Measurements from ENCODE around the gene PRSS50.

PRSS50 gene

GRCh38 chr3:46682974-46683373, 34.7 kb downstream of the PRSS50 start:
- DNase-seq: no peak

- DNase-seq: no peak
Observed at GRCh38 chr3:46681856-46682540, 35.7 kb downstream of the PRSS50 start.

GRCh38 chr3:46681387-46681786, 36.3 kb downstream of the PRSS50 start:
- no peak for DNase-seq

GRCh38 chr3:46680298-46680826, 37.3 kb downstream of the PRSS50 start:
- DNase-seq: no peak

GRCh38 chr3:46679681-46680080, 38.0 kb downstream of the PRSS50 start:
- no peak for DNase-seq

- DNase-seq: no peak
Observed at GRCh38 chr3:46678280-46678679, 39.4 kb downstream of the PRSS50 start.

- DNase-seq: no peak
Observed at GRCh38 chr3:46677411-46677726, 40.3 kb downstream of the PRSS50 start.

- DNase-seq: no peak
Observed at GRCh38 chr3:46676601-46677410, 40.9 kb downstream of the PRSS50 start.

- DNase-seq: no peak
Observed at GRCh38 chr3:46675843-46676567, 41.7 kb downstream of the PRSS50 start.

GRCh38 chr3:46675426-46675825, 42.2 kb downstream of the PRSS50 start:
- no peak for DNase-seq

- DNase-seq: no peak
Observed at GRCh38 chr3:46674031-46674845, 43.4 kb downstream of the PRSS50 start.

- no peak for DNase-seq
Observed at GRCh38 chr3:46673151-46674030, 44.3 kb downstream of the PRSS50 start.

GRCh38 chr3:46672349-46672695, 45.3 kb downstream of the PRSS50 start:
- DNase-seq: no peak

GRCh38 chr3:46671541-46672348, 45.9 kb downstream of the PRSS50 start:
- no peak for DNase-seq

GRCh38 chr3:46670891-46671427, 46.7 kb downstream of the PRSS50 start:
- DNase-seq: no peak

- DNase-seq: no peak
Observed at GRCh38 chr3:46670000-46670890, 47.4 kb downstream of the PRSS50 start.

- DNase-seq: no peak
Observed at GRCh38 chr3:46669191-46669999, 48.3 kb downstream of the PRSS50 start.

- DNase-seq: no peak
Observed at GRCh38 chr3:46668591-46668990, 49.1 kb downstream of the PRSS50 start.

- DNase-seq: no peak
Observed at GRCh38 chr3:46668116-46668515, 49.6 kb downstream of the PRSS50 start.

Measured in NCI-H1092 treated with DMSO at 0.1 percent for 48 hours (cell line).